GM23338 (cell line): Measurements from ENCODE around the gene GAK. TPM values are rescaled to one million over a fixed set of nuclear protein-coding genes. Genes with fewer than 3 reads are reported as not detected.
"Not testable (repeated sequence)": the region's sequence is repeated elsewhere in the genome, so short reads cannot be mapped to it uniquely, and the experiment has no call there.

Source experiments
- ATAC-seq: fragments of 200-7000 bp; cut with Tn5 transposase; 3 replicates; pipeline ENCODE4 v1.9.1; 2020
- DNase-seq: peaks from one replicate; pipeline ENCODE4 v3.0.0-alpha.2; 2015; ENCODE audit warnings: low spot score
- H2AFZ ChIP-seq: fragments of 200-600 bp; sonication (generic); 2 replicates; pipeline ENCODE4 v1.8.0; 2016; ENCODE audit warnings: antibody characterized with exemption, mild to moderate bottlenecking, moderate library complexity
- H3F3A ChIP-seq: fragments of 200-600 bp; sonication (generic); replicated peaks from 2 replicates; pipeline ENCODE4 v1.8.0; 2017; ENCODE audit warnings: antibody characterized with exemption, mixed run types, low read depth
- H3K27ac ChIP-seq: fragments of 200-600 bp; sonication (generic); 2 replicates; pipeline ENCODE4 v1.6.1; 2016; ENCODE audit warnings: low read depth
- H3K27me3 ChIP-seq: fragments of 200-600 bp; sonication (generic); 2 replicates; pipeline ENCODE4 v1.8.0; 2016; ENCODE audit warnings: mild to moderate bottlenecking, mixed run types, moderate library complexity; ENCODE audit not compliant: insufficient read depth
- H3K36me3 ChIP-seq: fragments of 200-600 bp; sonication (generic); 2 replicates; pipeline ENCODE4 v1.8.0; 2016; ENCODE audit warnings: mild to moderate bottlenecking; ENCODE audit not compliant: insufficient read depth
- H3K4me1 ChIP-seq: fragments of 200-600 bp; sonication (generic); 2 replicates; pipeline ENCODE4 v1.8.0; 2016; ENCODE audit warnings: mild to moderate bottlenecking, moderate library complexity; ENCODE audit not compliant: insufficient read depth
- H3K4me2 ChIP-seq: fragments of 200-600 bp; sonication (generic); 2 replicates; pipeline ENCODE4 v1.7.1; 2017; ENCODE audit warnings: mixed run types
- H3K4me3 ChIP-seq: fragments of 200-600 bp; sonication (generic); 2 replicates; pipeline ENCODE4 v1.6.1; 2016; ENCODE audit warnings: mixed run types
- H3K79me2 ChIP-seq: fragments of 200-600 bp; sonication (generic); replicated peaks from 2 replicates; pipeline ENCODE4 v1.8.0; 2017; ENCODE audit warnings: mild to moderate bottlenecking; ENCODE audit not compliant: insufficient read depth
- H3K9me2 ChIP-seq: fragments of 200-600 bp; sonication (generic); 2 replicates; pipeline ENCODE4 v1.8.0; 2017; ENCODE audit not compliant: insufficient read depth
- H4K20me1 ChIP-seq: fragments of 200-600 bp; sonication (generic); replicated peaks from 2 replicates; pipeline ENCODE4 v1.8.0; 2017; ENCODE audit warnings: mild to moderate bottlenecking; ENCODE audit not compliant: insufficient read depth
- H3K27ac Mint-ChIP-seq: 2 replicates; pipeline ENCODE4 v1.8.0; 2020; ENCODE audit warnings: inconsistent platforms, mild to moderate bottlenecking, moderate library complexity, mixed read lengths
- H3K27me3 Mint-ChIP-seq: 3 replicates; pipeline ENCODE4 v1.8.0; 2022; ENCODE audit warnings: low read depth, mild to moderate bottlenecking, moderate library complexity, mixed read lengths, inconsistent platforms; ENCODE audit not compliant: insufficient read depth, poor library complexity
- H3K36me3 Mint-ChIP-seq: 3 replicates; pipeline ENCODE4 v1.8.0; 2021; ENCODE audit warnings: low read depth, mild to moderate bottlenecking, inconsistent platforms, moderate library complexity, mixed read lengths
- H3K4me1 Mint-ChIP-seq: 3 replicates; pipeline ENCODE4 v1.8.0; 2020; ENCODE audit warnings: mild to moderate bottlenecking, inconsistent platforms, mixed read lengths
- H3K4me3 Mint-ChIP-seq: 3 replicates; pipeline ENCODE4 v1.8.0; 2021; ENCODE audit warnings: moderate library complexity, mild to moderate bottlenecking, inconsistent platforms, mixed read lengths
- H3K9me3 Mint-ChIP-seq: 3 replicates; pipeline ENCODE4 v1.8.0; 2020; ENCODE audit warnings: moderate library complexity, mild to moderate bottlenecking, inconsistent platforms, mixed read lengths
- CREB1 ChIP-seq: fragments of 250-450 bp; sonication (Bioruptor Pico); IDR thresholded peaks from 2 replicates; pipeline ENCODE4 v1.5.0; 2020; ENCODE audit warnings: low read depth, mild to moderate bottlenecking, moderate library complexity
- ETS1 ChIP-seq: IDR thresholded peaks from 2 replicates; pipeline ENCODE4 v1.6.1; 2016; ENCODE audit warnings: antibody characterized with exemption
- EZH2phosphoT487 ChIP-seq: fragments of 200-600 bp; sonication (generic); IDR thresholded peaks from one replicate; pipeline ENCODE4 v1.8.1; 2018; ENCODE audit warnings: antibody characterized with exemption; ENCODE audit not compliant: unreplicated experiment
- ZNF331 ChIP-seq: fragments of 250-450 bp; sonication (Bioruptor Pico); IDR thresholded peaks from 2 replicates; pipeline ENCODE4 v1.5.0; 2020; ENCODE audit warnings: low read depth, mild to moderate bottlenecking, moderate library complexity
- ZNF462 ChIP-seq: fragments of 250-450 bp; sonication (Bioruptor Pico); IDR thresholded peaks from 2 replicates; pipeline ENCODE4 v1.5.0; 2020; ENCODE audit warnings: mild to moderate bottlenecking, moderate library complexity
- polyA plus RNA-seq: library from polyadenylated mRNA; unstranded; fragments of >200 nt; fragmentation: Nextera tagmentation; extraction: Ambion mirVana; gene quantifications from 2 replicates; pipeline ENCODE4 v1.2.1, GENCODE V29; 2016
- total RNA-seq: library from RNA; depleted of rRNA; stranded (reverse); fragments of >200 nt; shearing (Covaris generic); gene quantifications from 2 replicates; pipeline ENCODE4 v1.2.3, GENCODE V29; 2014

GAK gene
- total and polyA plus RNA-seq, 2 experiments from 2014 or later: 48.5 to 124 TPM

GRCh38 chr4:919004-919680 lies 13.0 kb downstream of the GAK start:
- Histone ChIP-seq H4K20me1 (peaks cover 47% of the 10 kb centered on the region; the same call in 1 of the 2 replicates), H3K79me2 (peaks cover 89% of the 10 kb centered on the region)
- H3K27ac Mint-ChIP-seq: 0 out of 2 replicates have a peak overlapping the region, but pooled peaks have one; percentile 0
- H3K27me3 Mint-ChIP-seq, H2AFZ ChIP-seq, H3K36me3 ChIP-seq, ATAC-seq, H3K4me1 Mint-ChIP-seq, H3K36me3 Mint-ChIP-seq, H3K4me3 Mint-ChIP-seq, H3K4me1 ChIP-seq, H3F3A ChIP-seq, H3K27ac ChIP-seq, H3K9me2 ChIP-seq, H3K9me3 Mint-ChIP-seq, DNase-seq, H3K4me3 ChIP-seq, H3K27me3 ChIP-seq, H3K4me2 ChIP-seq: not testable (repeated sequence)

GRCh38 chr4:918591-918990 lies 13.5 kb downstream of the GAK start:
- not testable (repeated sequence) for H3K27me3 ChIP-seq, H3K27me3 Mint-ChIP-seq, H3K9me3 Mint-ChIP-seq, H3K4me1 Mint-ChIP-seq, H3K27ac ChIP-seq, ATAC-seq, H3K9me2 ChIP-seq, H3K4me3 ChIP-seq, H3K4me2 ChIP-seq, H3K4me3 Mint-ChIP-seq, H3F3A ChIP-seq, H3K36me3 ChIP-seq, H2AFZ ChIP-seq, H3K36me3 Mint-ChIP-seq, DNase-seq, H3K27ac Mint-ChIP-seq, H3K4me1 ChIP-seq
- H3K79me2 ChIP-seq: peaks cover 84% of the 10 kb centered on the region
- peaks cover 41% of the 10 kb centered on the region; the same call in 1 of the 2 replicates for H4K20me1 ChIP-seq

- no peak overlapping the region for H3K4me2 ChIP-seq
- H3K4me3 ChIP-seq: no peak overlapping the region
- Mint-ChIP-seq H3K27me3 (peaks cover 5% of the 10 kb centered on the region), H3K9me3 (no peaks in the 10 kb centered on the region), H3K4me1 (no peaks in the 10 kb centered on the region; the same call in 1 of the 3 replicates), H3K27ac (no peak overlapping the region), H3K36me3 (no peaks in the 10 kb centered on the region; the same call in 2 of the 3 replicates), H3K4me3 (no peak overlapping the region)
- TF ChIP-seq ETS1 (no peak), CREB1 (no peak), EZH2phosphoT487 (no peak), ZNF462 (CRISPR knock-in tag) (no peak), ZNF331 (CRISPR knock-in tag) (no peak)
- H3K79me2 ChIP-seq: peaks cover 84% of the 10 kb centered on the region
- H2AFZ ChIP-seq: no peak overlapping the region
- no peaks in the 10 kb centered on the region for H3K9me2 ChIP-seq
- H3K27ac ChIP-seq: no peak overlapping the region
- no peak for ATAC-seq
- peaks cover 39% of the 10 kb centered on the region; the same call in 1 of the 2 replicates for H4K20me1 ChIP-seq
- 0 out of 2 replicates have a peak, but pooled peaks cover 3% of the 10 kb centered on the region for H3F3A ChIP-seq
- no peaks in the 10 kb centered on the region for H3K4me1 ChIP-seq
- no peaks in the 10 kb centered on the region for H3K36me3 ChIP-seq
- no peaks in the 10 kb centered on the region for H3K27me3 ChIP-seq
- DNase-seq: no peak
These were observed 14.1 kb downstream of the GAK start for GRCh38 chr4:917992-918391.
